Kidney tubule cell (primary cell): Measurements from ENCODE around the gene AKAP8.
A peak's percentile ranks its signal among the peaks of the same experiment; 100 is the strongest.
"Not testable (repeated sequence)": the region's sequence is repeated elsewhere in the genome, so short reads cannot be mapped to it uniquely, and the experiment has no call there.

Experiments
- DNase-seq: peaks from one replicate; pipeline ENCODE4 v3.0.0-alpha.2; 2018; ENCODE audit warnings: low spot score

AKAP8 gene

GRCh38 chr19:15404097-15404779, 24.7 kb upstream of the AKAP8 start:
- no peak for DNase-seq

GRCh38 chr19:15403151-15403531, 23.6 kb upstream of the AKAP8 start:
- no peak for DNase-seq

GRCh38 chr19:15402411-15403150, 23.0 kb upstream of the AKAP8 start:
- no peak for DNase-seq

- DNase-seq = no peak
These were observed 21.8 kb upstream of the AKAP8 start for GRCh38 chr19:15401397-15401710.

GRCh38 chr19:15400521-15401396, 21.2 kb upstream of the AKAP8 start:
- no peak for DNase-seq

- no peak for DNase-seq
These were observed 20.0 kb upstream of the AKAP8 start for GRCh38 chr19:15399635-15400034.

GRCh38 chr19:15399234-15399515, 19.6 kb upstream of the AKAP8 start:
- no peak for DNase-seq

- DNase-seq = no peak
These were observed 19.1 kb upstream of the AKAP8 start for GRCh38 chr19:15398501-15399233.

GRCh38 chr19:15397782-15398181, 18.2 kb upstream of the AKAP8 start:
- DNase-seq = no peak

- DNase-seq = no peak
These were observed 17.6 kb upstream of the AKAP8 start for GRCh38 chr19:15397236-15397635.

- DNase-seq = no peak
These were observed 16.8 kb upstream of the AKAP8 start for GRCh38 chr19:15396436-15396835.

- not testable (repeated sequence) for DNase-seq
These were observed 15.7 kb upstream of the AKAP8 start for GRCh38 chr19:15395251-15395650.

GRCh38 chr19:15394426-15394825, 14.8 kb upstream of the AKAP8 start:
- DNase-seq = no peak

- DNase-seq = no peak
These were observed 14.4 kb upstream of the AKAP8 start for GRCh38 chr19:15393963-15394362.

GRCh38 chr19:15390814-15391213, 11.2 kb upstream of the AKAP8 start:
- no peak for DNase-seq

- DNase-seq = no peak
These were observed 2.3 kb upstream of the AKAP8 start for GRCh38 chr19:15381864-15382263.

- no peak for DNase-seq
These were observed 1.8 kb upstream of the AKAP8 start for GRCh38 chr19:15381429-15381828.

GRCh38 chr19:15379999-15380647, 536 bp upstream of the AKAP8 start:
- DNase-seq = peak; percentile 63

- DNase-seq = peak; percentile 61
These were observed 979 bp downstream of the AKAP8 start for GRCh38 chr19:15378534-15379082.

- peak; percentile 52 for DNase-seq
These were observed 4.7 kb downstream of the AKAP8 start for GRCh38 chr19:15374796-15375440.

- no peak for DNase-seq
These were observed 5.4 kb downstream of the AKAP8 start for GRCh38 chr19:15374105-15374651.
